ENCODE measurements around the gene TMBIM4.

Gene TMBIM4

DNA sequence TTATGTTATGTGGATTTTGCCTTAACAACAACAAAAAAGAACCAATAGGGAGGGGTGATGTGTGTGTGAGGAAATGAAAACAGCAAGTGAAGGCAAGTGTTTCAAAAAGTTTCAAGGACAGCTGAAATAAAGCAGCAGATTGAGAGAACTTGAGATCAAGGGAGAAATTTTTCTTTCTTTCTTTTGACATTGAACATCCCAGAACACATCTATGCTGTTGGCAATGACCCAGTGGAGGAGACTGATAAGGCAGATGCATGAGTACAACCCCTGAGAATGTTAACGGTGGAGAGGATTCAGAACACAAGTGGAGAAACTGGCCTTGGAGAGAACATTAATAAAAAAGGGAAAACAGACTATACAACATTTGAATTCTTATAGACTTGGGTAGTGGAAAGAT lies 42.1 kb downstream of the TMBIM4 start:
- H3K4me3 ChIP-seq (ENCODE audit: low read depth, low read length) = no peak overlapping the region
- H3K4me1 ChIP-seq (ENCODE audit: control insufficient read depth, insufficient read depth, low read length) = no peaks in the 10 kb centered on the region
- ChIA-PET CTCF (interaction anchor here (0.6 kb wide), 1 partner anchor 126 kb away, joined by 3 read pairs; no protein-coding TSS in a partner anchor), POLR2A (no interaction called here)
- peaks cover 59 to 60% of the 10 kb centered on the region in 2 experiments for H3K36me3 ChIP-seq (ENCODE audit: control insufficient read depth in 2 of 2, insufficient read depth in 1 of 2, low read length in 2 of 2)
- H3K9me3 ChIP-seq (ENCODE audit: control insufficient read depth, insufficient read depth, low read depth, low read length) = no peaks in the 10 kb centered on the region
- TF ChIP-seq ZNF677 (tag by site-specific recombination; IDR thresholded peaks at IDR 0.05) = no peak
- TF ChIP-seq, protein P1, sequence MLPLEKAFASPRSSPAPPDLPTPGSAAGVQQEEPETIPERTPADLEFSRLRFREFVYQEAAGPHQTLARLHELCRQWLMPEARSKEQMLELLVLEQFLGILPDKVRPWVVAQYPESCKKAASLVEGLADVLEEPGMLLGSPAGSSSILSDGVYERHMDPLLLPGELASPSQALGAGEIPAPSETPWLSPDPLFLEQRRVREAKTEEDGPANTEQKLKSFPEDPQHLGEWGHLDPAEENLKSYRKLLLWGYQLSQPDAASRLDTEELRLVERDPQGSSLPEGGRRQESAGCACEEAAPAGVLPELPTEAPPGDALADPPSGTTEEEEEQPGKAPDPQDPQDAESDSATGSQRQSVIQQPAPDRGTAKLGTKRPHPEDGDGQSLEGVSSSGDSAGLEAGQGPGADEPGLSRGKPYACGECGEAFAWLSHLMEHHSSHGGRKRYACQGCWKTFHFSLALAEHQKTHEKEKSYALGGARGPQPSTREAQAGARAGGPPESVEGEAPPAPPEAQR (tag by site-specific recombination; IDR thresholded peaks at IDR 0.05) = no peak
- TF ChIP-seq, protein P2, sequence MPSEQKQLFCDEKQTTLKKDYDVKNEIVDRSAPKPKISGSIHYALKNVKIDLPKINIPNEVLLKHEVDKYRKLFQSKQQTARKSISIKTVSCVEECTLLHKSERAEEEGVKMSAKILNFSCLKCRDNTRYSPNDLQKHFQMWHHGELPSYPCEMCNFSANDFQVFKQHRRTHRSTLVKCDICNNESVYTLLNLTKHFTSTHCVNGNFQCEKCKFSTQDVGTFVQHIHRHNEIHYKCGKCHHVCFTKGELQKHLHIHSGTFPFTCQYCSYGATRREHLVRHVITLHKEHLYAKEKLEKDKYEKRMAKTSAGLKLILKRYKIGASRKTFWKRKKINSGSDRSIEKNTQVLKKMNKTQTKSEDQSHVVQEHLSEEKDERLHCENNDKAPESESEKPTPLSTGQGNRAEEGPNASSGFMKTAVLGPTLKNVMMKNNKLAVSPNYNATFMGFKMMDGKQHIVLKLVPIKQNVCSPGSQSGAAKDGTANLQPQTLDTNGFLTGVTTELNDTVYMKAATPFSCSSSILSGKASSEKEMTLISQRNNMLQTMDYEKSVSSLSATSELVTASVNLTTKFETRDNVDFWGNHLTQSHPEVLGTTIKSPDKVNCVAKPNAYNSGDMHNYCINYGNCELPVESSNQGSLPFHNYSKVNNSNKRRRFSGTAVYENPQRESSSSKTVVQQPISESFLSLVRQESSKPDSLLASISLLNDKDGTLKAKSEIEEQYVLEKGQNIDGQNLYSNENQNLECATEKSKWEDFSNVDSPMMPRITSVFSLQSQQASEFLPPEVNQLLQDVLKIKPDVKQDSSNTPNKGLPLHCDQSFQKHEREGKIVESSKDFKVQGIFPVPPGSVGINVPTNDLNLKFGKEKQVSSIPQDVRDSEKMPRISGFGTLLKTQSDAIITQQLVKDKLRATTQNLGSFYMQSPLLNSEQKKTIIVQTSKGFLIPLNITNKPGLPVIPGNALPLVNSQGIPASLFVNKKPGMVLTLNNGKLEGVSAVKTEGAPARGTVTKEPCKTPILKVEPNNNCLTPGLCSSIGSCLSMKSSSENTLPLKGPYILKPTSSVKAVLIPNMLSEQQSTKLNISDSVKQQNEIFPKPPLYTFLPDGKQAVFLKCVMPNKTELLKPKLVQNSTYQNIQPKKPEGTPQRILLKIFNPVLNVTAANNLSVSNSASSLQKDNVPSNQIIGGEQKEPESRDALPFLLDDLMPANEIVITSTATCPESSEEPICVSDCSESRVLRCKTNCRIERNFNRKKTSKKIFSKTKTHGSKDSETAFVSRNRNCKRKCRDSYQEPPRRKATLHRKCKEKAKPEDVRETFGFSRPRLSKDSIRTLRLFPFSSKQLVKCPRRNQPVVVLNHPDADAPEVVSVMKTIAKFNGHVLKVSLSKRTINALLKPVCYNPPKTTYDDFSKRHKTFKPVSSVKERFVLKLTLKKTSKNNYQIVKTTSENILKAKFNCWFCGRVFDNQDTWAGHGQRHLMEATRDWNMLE (tag by site-specific recombination; conservative IDR thresholded peaks at IDR 0.05; ENCODE audit: low read depth) = no peak
- TF ChIP-seq ZNF157 (tag by site-specific recombination; IDR thresholded peaks at IDR 0.05) = no peak
- no peak for TF ChIP-seq ZNF155 (tag by site-specific recombination; IDR thresholded peaks at IDR 0.05)
- no peak for TF ChIP-seq PRDM4 (tag by site-specific recombination; IDR thresholded peaks at IDR 0.05)
- TF ChIP-seq ZNF174 (tag by site-specific recombination; IDR thresholded peaks at IDR 0.05) = no peak
- TF ChIP-seq RBAK (tag by site-specific recombination; IDR thresholded peaks at IDR 0.05) = no peak
- TF ChIP-seq ZNF302 (tag by site-specific recombination; IDR thresholded peaks at IDR 0.05; ENCODE audit: low read depth) = no peak
- TF ChIP-seq ZNF37A (tag by site-specific recombination; IDR thresholded peaks at IDR 0.05) = no peak
- no peak for TF ChIP-seq ZSCAN23 (tag by site-specific recombination; IDR thresholded peaks at IDR 0.05)
- TF ChIP-seq ZBTB7A (tag by site-specific recombination; IDR thresholded peaks at IDR 0.05; ENCODE audit: low read depth) = no peak
- TF ChIP-seq ZNF398 (tag by site-specific recombination; IDR thresholded peaks at IDR 0.05) = no peak
- TF ChIP-seq ZNF571 (tag by site-specific recombination; IDR thresholded peaks at IDR 0.05) = no peak
- TF ChIP-seq ZNF239 (tag by site-specific recombination; IDR thresholded peaks at IDR 0.05) = no peak
- no peak for TF ChIP-seq ZNF596 (tag by site-specific recombination; IDR thresholded peaks at IDR 0.05)
- no peak for TF ChIP-seq ZNF426 (tag by site-specific recombination; IDR thresholded peaks at IDR 0.05)
- no peak overlapping the region for H3K27ac ChIP-seq (ENCODE audit: extremely low read depth, low read depth, low read length)
